Spleen (tissue), 11 donors: Measurements from ENCODE around the gene KATNAL1. TPM values are rescaled to one million over a fixed set of nuclear protein-coding genes. Genes with fewer than 3 reads are reported as not detected.

Experiments used
- DNase-seq: peaks from one replicate; pipeline ENCODE4 v3.0.0-alpha.2; 2020
- H3K27ac ChIP-seq, 8 donors: fragments of 200-600 bp; sonication (generic) in 7 of 8; 1 replicate in 4 of 8; 2 replicates in 4 of 8; pipeline versions ENCODE4 v1.5.0 to v1.8.0; 2016 to 2021; ENCODE audit warnings: inconsistent platforms in 4 of 8, mild to moderate bottlenecking in 4 of 8, moderate library complexity in 1 of 8
- H3K27me3 ChIP-seq, 7 donors: fragments of 200-600 bp; sonication (generic) in 6 of 7; replicated peaks in 1 of 7; 1 replicate in 4 of 7; 2 replicates in 3 of 7; pipeline versions ENCODE4 v1.5.0 to v1.8.0; 2016 to 2021; ENCODE audit warnings: inconsistent platforms in 3 of 7, mild to moderate bottlenecking in 1 of 7
- H3K36me3 ChIP-seq, 6 donors: fragments of 200-600 bp; sonication (generic) in 5 of 6; 1 replicate in 4 of 6; 2 replicates in 2 of 6; pipeline versions ENCODE4 v1.5.0 to v1.8.0; 2016 to 2021; ENCODE audit warnings: inconsistent platforms in 2 of 6
- H3K4me1 ChIP-seq, 6 donors: fragments of 200-600 bp; sonication (generic) in 5 of 6; 1 replicate in 3 of 6; 2 replicates in 3 of 6; pipeline versions ENCODE4 v1.5.0 to v1.8.0; 2016 to 2021; ENCODE audit warnings: inconsistent platforms in 3 of 6
- H3K4me3 ChIP-seq, 8 donors: fragments of 200-600 bp; sonication (generic) in 7 of 8; 1 replicate in 4 of 8; 2 replicates in 4 of 8; pipeline versions ENCODE4 v1.5.0 to v1.8.0; 2016 to 2021; ENCODE audit warnings: inconsistent platforms in 4 of 8, mild to moderate bottlenecking in 4 of 8, moderate library complexity in 2 of 8
- H3K9me3 ChIP-seq, 8 donors: fragments of 200-600 bp; sonication (generic) in 7 of 8; 1 replicate in 4 of 8; 2 replicates in 4 of 8; pipeline versions ENCODE4 v1.5.0 to v1.8.0; 2016 to 2021; ENCODE audit warnings: inconsistent platforms in 4 of 8
- POLR2A ChIP-seq, 3 donors: fragments of 450-650 bp; IDR thresholded peaks; one replicate each; pipeline ENCODE4 v1.5.1; 2017; ENCODE audit warnings: antibody characterized with exemption in 3 of 3, mild to moderate bottlenecking in 1 of 3
- POLR2AphosphoS5 ChIP-seq, 3 donors: sonication (generic); formaldehyde crosslinking; IDR thresholded peaks; one replicate each; pipeline ENCODE4 v1.5.1; 2017; ENCODE audit warnings: antibody characterized with exemption in 3 of 3
- WGBS, 5 donors: extraction: QIAGEN DNeasy Blood & Tissue Kit in 3 of 5; methylation state at CpG; one replicate each; pipeline versions ENCODE4 v1.1.5 to v1.1.7; 2013 to 2018; 5-methylcytosine and 5-hydroxymethylcytosine counted together
- intact Hi-C: fragments of 100-400 bp; cut with DNase I; formaldehyde crosslinking; loops from one replicate; pipeline ENCODE4 v1.15.0; 2023; ENCODE audit warnings: low total_unique reads
- polyA plus RNA-seq, 3 donors: library from polyadenylated mRNA; stranded (reverse); fragments of 200-250 nt; gene quantifications; one replicate each; pipeline ENCODE4 v1.2.1, GENCODE V29; 2013
- total RNA-seq, 7 donors: library from RNA; depleted of rRNA in 3 of 7; stranded (reverse); fragments of >200 nt in 3 of 7; fragmentation: NEBNext Ultra II Directional in 4 of 7; extraction: Animal tissue kit (Norgen Biotek cat#: 25700) in 4 of 7; gene quantifications; one replicate each; pipeline versions ENCODE4 v1.1.0 to v1.2.1, GENCODE V29; 2016 to 2021
- TF ChIP-seq, protein P1 (sequence below), 11 experiments: fragments of 200-600 bp in 7 of 11; fragments of 450-650 bp in 4 of 11; sonication (generic) in 4 of 11; IDR thresholded peaks in 8 of 11; conservative IDR thresholded peaks in 3 of 11; 1 replicate in 7 of 11; 2 replicates in 4 of 11; pipeline versions ENCODE4 v1.4.0 to v1.8.0; 2016 to 2021; ENCODE audit warnings: antibody characterized with exemption in 11 of 11, inconsistent platforms in 4 of 11, mild to moderate bottlenecking in 1 of 11
- donor health status: healthy with polysubstance abuse.
- donor health status: DM: no; HTN: no; CAD: no; lungs with moderate emphysema.
- donor health status: DM: no; HTN: no; CAD: no.
- donor health status: Bipolar disorder and iron deficiency.
- donor health status: healthy.
- donor health status: DM: no; HTN: no; CAD: no.
- donor health status: DM: yes; HTN: yes; CAD: no.

The KATNAL1 gene
- total and polyA plus RNA-seq, 10 donors: 0.78 to 17.6 (median 9.5) TPM

DNA sequence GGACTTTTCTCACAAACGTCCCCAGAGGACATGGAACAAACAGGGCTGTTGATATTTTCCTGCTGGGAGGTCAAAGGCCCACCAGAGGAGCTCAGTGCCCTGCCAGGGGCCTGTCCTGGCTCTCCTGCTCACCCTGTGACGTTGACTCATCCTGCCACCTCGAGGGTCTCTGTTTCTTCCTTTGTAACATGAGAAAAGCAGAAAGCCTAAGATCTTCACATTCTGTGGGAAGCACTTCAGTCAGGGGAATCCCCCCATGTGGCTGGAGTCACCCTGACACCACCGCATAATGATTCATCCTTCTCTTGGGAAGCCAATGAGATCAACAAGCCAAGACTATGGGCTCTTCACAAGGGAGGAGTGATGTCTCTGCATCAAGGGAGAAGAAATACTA lies 147.9 kb downstream of the KATNAL1 start:
- Histone ChIP-seq H3K36me3 (no peaks in the 10 kb centered on the region), H3K4me1 (peaks cover 0 to 7% (median 2%) of the 10 kb centered on the region in 6 donors), H3K27me3 (peaks cover 0 to 12% (median 0%) of the 10 kb centered on the region in 7 donors), H3K4me3 (no peak overlapping the region), H3K27ac (no peak overlapping the region), H3K9me3 (no peaks in the 10 kb centered on the region)
- 48 to 59% (median 53%) methylated on average over 4 of the region's 4 CpGs for WGBS, 5 donors
- intact Hi-C loops: no loop called here
- TF ChIP-seq, protein P1, sequence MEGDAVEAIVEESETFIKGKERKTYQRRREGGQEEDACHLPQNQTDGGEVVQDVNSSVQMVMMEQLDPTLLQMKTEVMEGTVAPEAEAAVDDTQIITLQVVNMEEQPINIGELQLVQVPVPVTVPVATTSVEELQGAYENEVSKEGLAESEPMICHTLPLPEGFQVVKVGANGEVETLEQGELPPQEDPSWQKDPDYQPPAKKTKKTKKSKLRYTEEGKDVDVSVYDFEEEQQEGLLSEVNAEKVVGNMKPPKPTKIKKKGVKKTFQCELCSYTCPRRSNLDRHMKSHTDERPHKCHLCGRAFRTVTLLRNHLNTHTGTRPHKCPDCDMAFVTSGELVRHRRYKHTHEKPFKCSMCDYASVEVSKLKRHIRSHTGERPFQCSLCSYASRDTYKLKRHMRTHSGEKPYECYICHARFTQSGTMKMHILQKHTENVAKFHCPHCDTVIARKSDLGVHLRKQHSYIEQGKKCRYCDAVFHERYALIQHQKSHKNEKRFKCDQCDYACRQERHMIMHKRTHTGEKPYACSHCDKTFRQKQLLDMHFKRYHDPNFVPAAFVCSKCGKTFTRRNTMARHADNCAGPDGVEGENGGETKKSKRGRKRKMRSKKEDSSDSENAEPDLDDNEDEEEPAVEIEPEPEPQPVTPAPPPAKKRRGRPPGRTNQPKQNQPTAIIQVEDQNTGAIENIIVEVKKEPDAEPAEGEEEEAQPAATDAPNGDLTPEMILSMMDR (IDR thresholded peaks at IDR 0.05 in 8 of 11, conservative IDR thresholded peaks at IDR 0.05 in 3 of 11): no peak
- no peak for DNase-seq

DNA sequence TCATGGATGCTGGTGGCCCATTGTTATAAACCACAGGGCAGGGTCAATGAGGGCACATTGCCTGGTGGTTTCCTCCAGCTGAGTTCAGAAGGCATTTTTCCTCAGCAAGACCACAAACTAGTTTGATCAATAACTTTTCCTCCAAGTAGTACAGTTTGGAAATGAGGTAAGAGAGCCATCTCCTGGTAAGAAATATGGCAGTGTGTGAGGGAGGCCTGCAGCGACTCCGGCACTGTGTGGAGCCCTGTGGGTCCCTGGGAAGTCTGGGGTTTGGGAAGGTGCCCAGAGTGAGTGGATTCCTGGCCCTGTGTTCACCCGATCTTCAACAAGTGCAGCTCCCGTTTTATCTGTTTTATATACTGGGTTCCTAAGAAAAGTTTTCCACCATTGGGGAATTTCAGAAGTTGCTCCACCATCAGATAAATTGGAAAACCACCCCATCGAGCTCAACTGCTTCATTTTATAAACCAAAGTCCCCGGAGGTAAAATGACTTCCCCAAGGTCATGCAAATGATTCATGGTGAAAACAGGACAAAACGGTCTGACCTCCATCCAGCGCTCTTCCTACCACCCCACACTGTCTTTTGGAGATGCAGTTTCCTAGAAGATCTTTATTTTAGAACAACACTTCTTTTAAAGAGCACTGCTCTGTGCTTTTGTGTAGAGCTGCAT lies 148.4 kb downstream of the KATNAL1 start:
- DNase-seq: no peak
- 72 to 82% (median 78%) methylated on average over 8 of the region's 8 CpGs for WGBS, 5 donors
- H3K27me3 ChIP-seq: peaks cover 0 to 16% (median 0%) of the 10 kb centered on the region in 7 donors
- intact Hi-C loops: no loop called here
- H3K27ac ChIP-seq: no peak overlapping the region
- peaks cover 0 to 9% (median 2%) of the 10 kb centered on the region in 6 donors for H3K4me1 ChIP-seq
- H3K36me3 ChIP-seq: no peaks in the 10 kb centered on the region
- H3K4me3 ChIP-seq: no peak overlapping the region
- no peaks in the 10 kb centered on the region for H3K9me3 ChIP-seq
- TF ChIP-seq, protein P1 (IDR thresholded peaks at IDR 0.05 in 8 of 11, conservative IDR thresholded peaks at IDR 0.05 in 3 of 11): peak in 7 of 11 experiments; percentile 14 to 52 (median 33)
- TF ChIP-seq POLR2A (IDR thresholded peaks at IDR 0.05): no peak
- TF ChIP-seq POLR2AphosphoS5 (IDR thresholded peaks at IDR 0.05): no peak

DNA sequence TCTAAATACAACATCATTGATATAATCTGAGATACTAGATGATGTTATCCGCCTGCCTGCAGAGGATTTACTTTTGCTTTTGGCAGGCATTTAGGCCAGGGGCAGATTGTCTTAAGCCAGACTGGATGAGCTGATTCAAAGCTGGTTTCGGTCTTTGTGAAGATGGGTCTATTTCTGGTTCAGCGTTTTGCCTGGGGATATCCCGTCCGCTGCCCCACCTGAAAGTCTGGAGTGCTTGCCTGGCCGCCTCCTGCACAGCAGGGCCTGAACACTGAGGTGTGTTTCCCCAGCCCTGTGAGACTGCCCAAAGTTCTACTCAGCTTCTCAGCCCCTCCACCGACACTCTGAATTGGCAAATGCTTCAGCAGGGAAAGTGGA lies 149.7 kb downstream of the KATNAL1 start:
- H3K27me3 ChIP-seq: peaks cover 0 to 20% (median 0%) of the 10 kb centered on the region in 7 donors
- peaks cover 0 to 14% (median 4%) of the 10 kb centered on the region in 6 donors for H3K4me1 ChIP-seq
- TF ChIP-seq, protein P1 (IDR thresholded peaks at IDR 0.05 in 8 of 11, conservative IDR thresholded peaks at IDR 0.05 in 3 of 11): no peak
- TF ChIP-seq POLR2A (IDR thresholded peaks at IDR 0.05) (no peak), POLR2AphosphoS5 (IDR thresholded peaks at IDR 0.05) (no peak)
- WGBS, 5 donors: 71 to 86% (median 82%) methylated on average over 7 of the region's 7 CpGs
- peak; percentile 56 for DNase-seq
- no peaks in the 10 kb centered on the region for H3K9me3 ChIP-seq
- H3K4me3 ChIP-seq: no peak overlapping the region
- H3K36me3 ChIP-seq: no peaks in the 10 kb centered on the region
- intact Hi-C loops: no loop called here
- peak overlapping the region in 4 of 8 donors; percentile 43 to 70 (median 45) for H3K27ac ChIP-seq

DNA sequence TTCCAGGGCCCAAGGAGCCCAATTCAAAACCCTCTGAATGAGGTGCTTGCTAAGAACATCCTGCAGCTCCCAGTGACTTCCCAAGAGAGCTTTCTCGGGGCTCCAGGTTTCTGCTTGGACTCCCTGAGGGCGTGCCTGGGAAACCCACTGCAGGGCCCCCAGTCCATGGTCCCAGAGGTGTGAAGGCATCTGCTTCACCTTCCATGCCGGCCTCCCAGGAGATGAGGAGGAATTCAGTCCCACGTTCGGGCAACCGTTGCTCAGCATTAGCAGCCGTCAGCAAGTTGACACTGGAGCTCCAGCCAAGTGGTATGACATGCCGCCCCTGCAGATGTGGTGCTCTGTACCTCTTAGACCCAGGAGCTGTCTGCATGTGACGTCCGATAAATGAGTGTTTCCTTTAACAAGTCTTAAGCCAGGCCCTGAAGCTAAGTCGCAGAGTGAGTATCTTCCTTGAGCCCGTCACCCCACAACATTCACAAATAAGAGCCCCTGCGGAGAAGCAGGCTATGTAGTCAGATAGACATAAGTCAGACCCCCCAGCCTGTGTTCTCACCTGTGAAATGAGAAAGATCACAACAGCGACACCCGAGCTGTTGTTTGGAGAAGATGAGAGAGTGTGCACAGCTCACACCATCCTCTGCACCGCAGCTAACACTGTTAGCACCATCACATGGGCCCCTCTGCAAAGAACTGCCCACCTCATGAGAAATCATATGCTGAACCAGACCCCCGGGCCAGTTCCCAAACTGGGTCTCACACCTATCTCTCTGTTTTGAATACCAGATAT lies 150.3 kb downstream of the KATNAL1 start:
- Histone ChIP-seq H3K4me1 (peaks cover 0 to 14% (median 4%) of the 10 kb centered on the region in 6 donors), H3K4me3 (no peak overlapping the region), H3K36me3 (no peaks in the 10 kb centered on the region), H3K27ac (peak overlapping the region in 4 of 8 donors; percentile 43 to 70 (median 51)), H3K9me3 (no peaks in the 10 kb centered on the region), H3K27me3 (peaks cover 0 to 20% (median 0%) of the 10 kb centered on the region in 7 donors)
- TF ChIP-seq, protein P1 (IDR thresholded peaks at IDR 0.05 in 8 of 11, conservative IDR thresholded peaks at IDR 0.05 in 3 of 11): no peak
- TF ChIP-seq POLR2A (IDR thresholded peaks at IDR 0.05): no peak
- TF ChIP-seq POLR2AphosphoS5 (IDR thresholded peaks at IDR 0.05): no peak
- 85 to 95% (median 87%) methylated on average over 10 to 17 of the region's 17 CpGs for WGBS, 5 donors
- peak; percentile 73 for DNase-seq
- intact Hi-C loops: no loop called here
